Measurements from ENCODE around the gene ESF1.

Gene ESF1

GRCh38 chr20:13799040-13799439, 14.3 kb upstream of the ESF1 start:
- Histone ChIP-seq H3K36me3 (ENCODE audit: control insufficient read depth in 1 of 2, insufficient read depth in 2 of 2, low read length in 2 of 2) (peaks cover 17 to 33% of the 10 kb centered on the region in 2 experiments), H3K18ac (ENCODE audit: low read length) (no peak overlapping the region)

GRCh38 chr20:13794667-13795066, 9.9 kb upstream of the ESF1 start:
- Histone ChIP-seq H3K4me1 (ENCODE audit: control insufficient read depth in 1 of 2, insufficient read depth in 2 of 2, low read length in 2 of 2) (no peaks in the 10 kb centered on the region), H2BK12ac (ENCODE audit: low read length) (no peak overlapping the region), H3K23ac (ENCODE audit: low read length) (no peak overlapping the region), H3K4ac (ENCODE audit: low read depth, low read length) (no peak overlapping the region), H3K4me3 (ENCODE audit: low read depth, low read length) (no peak overlapping the region), H3K14ac (ENCODE audit: low read length) (no peak overlapping the region), H3K79me2 (ENCODE audit: control insufficient read depth, insufficient read depth, low read length, poor library complexity) (no peaks in the 10 kb centered on the region), H3K27ac (ENCODE audit: low read depth, low read length) (no peak overlapping the region), H2BK120ac (ENCODE audit: insufficient read depth, low read length, poor library complexity) (no peak overlapping the region), H4K91ac (ENCODE audit: low read depth, low read length) (no peak overlapping the region), H3K27me3 (ENCODE audit: insufficient read depth, low read length) (no peaks in the 10 kb centered on the region), H3K9me3 (ENCODE audit: insufficient read depth, low read depth, low read length) (no peaks in the 10 kb centered on the region), H3K4me2 (ENCODE audit: low read length) (no peak overlapping the region), H3K36me3 (ENCODE audit: control insufficient read depth in 1 of 2, insufficient read depth in 2 of 2, low read length in 2 of 2) (peaks cover 12 to 35% of the 10 kb centered on the region in 2 experiments), H3K18ac (ENCODE audit: low read length) (no peak overlapping the region), H4K8ac (ENCODE audit: low read depth, low read length) (no peak overlapping the region), H3K79me1 (ENCODE audit: low read length) (no peaks in the 10 kb centered on the region), H2AK5ac (ENCODE audit: low read length) (no peak overlapping the region), H2AFZ (ENCODE audit: insufficient read depth, low read length, poor library complexity) (no peak overlapping the region), H2BK5ac (ENCODE audit: low read depth, low read length, poor library complexity) (no peak overlapping the region), H4K12ac (ENCODE audit: low read depth, low read length) (no peak overlapping the region), H3K9ac (ENCODE audit: low read length) (no peak overlapping the region)
- WGBS (ENCODE audit: extremely low coverage, insufficient coverage, insufficient read length): no CpG with 5 or more reads among the region's 6 CpGs
- DNase-seq: no peak

More at GRCh38 chr20:13799040-13799439, 14.3 kb upstream of the ESF1 start:
- H2BK5ac ChIP-seq (ENCODE audit: low read depth, low read length, poor library complexity): no peak overlapping the region
- no peak overlapping the region for H4K12ac ChIP-seq (ENCODE audit: low read depth, low read length)
- H2AFZ ChIP-seq (ENCODE audit: insufficient read depth, low read length, poor library complexity): no peak overlapping the region
- H2BK12ac ChIP-seq (ENCODE audit: low read length): no peak overlapping the region
- H3K79me2 ChIP-seq (ENCODE audit: control insufficient read depth, insufficient read depth, low read length, poor library complexity): no peaks in the 10 kb centered on the region
- H3K14ac ChIP-seq (ENCODE audit: low read length): no peak overlapping the region
- H2AK5ac ChIP-seq (ENCODE audit: low read length): no peak overlapping the region
- H3K4me1 ChIP-seq (ENCODE audit: control insufficient read depth in 1 of 2, insufficient read depth in 2 of 2, low read length in 2 of 2): peaks cover 0 to 3% of the 10 kb centered on the region in 2 experiments
- H3K4me2 ChIP-seq (ENCODE audit: low read length): no peak overlapping the region
- H3K27me3 ChIP-seq (ENCODE audit: insufficient read depth, low read length): no peaks in the 10 kb centered on the region
- WGBS (ENCODE audit: extremely low coverage, insufficient coverage, insufficient read length): no CpG with 5 or more reads among the region's 5 CpGs
- H3K4ac ChIP-seq (ENCODE audit: low read depth, low read length): no peak overlapping the region
- H4K91ac ChIP-seq (ENCODE audit: low read depth, low read length): no peak overlapping the region
- DNase-seq: no peak
- no peak overlapping the region for H3K4me3 ChIP-seq (ENCODE audit: low read depth, low read length)
- no peaks in the 10 kb centered on the region for H3K9me3 ChIP-seq (ENCODE audit: insufficient read depth, low read depth, low read length)
- no peak overlapping the region for H3K27ac ChIP-seq (ENCODE audit: low read depth, low read length)
- no peak overlapping the region for H2BK120ac ChIP-seq (ENCODE audit: insufficient read depth, low read length, poor library complexity)
- no peak overlapping the region for H3K23ac ChIP-seq (ENCODE audit: low read length)
- no peak overlapping the region for H3K9ac ChIP-seq (ENCODE audit: low read length)
- no peaks in the 10 kb centered on the region for H3K79me1 ChIP-seq (ENCODE audit: low read length)
- H4K8ac ChIP-seq (ENCODE audit: low read depth, low read length): no peak overlapping the region

- Histone ChIP-seq H3K4ac (ENCODE audit: low read depth, low read length) (no peak overlapping the region), H2AFZ (ENCODE audit: insufficient read depth, low read length, poor library complexity) (no peak overlapping the region)
- no CpG with 5 or more reads among the region's 1 CpG for WGBS (ENCODE audit: extremely low coverage, insufficient coverage, insufficient read length)
Measured at GRCh38 chr20:13793001-13793400, 8.3 kb upstream of the ESF1 start.

GRCh38 chr20:13791540-13792459, 7.1 kb upstream of the ESF1 start:
- Histone ChIP-seq H3K4ac (ENCODE audit: low read depth, low read length) (no peak overlapping the region), H3K4me2 (ENCODE audit: low read length) (no peak overlapping the region), H4K91ac (ENCODE audit: low read depth, low read length) (no peak overlapping the region), H2BK12ac (ENCODE audit: low read length) (no peak overlapping the region), H2AK5ac (ENCODE audit: low read length) (no peak overlapping the region), H2AFZ (ENCODE audit: insufficient read depth, low read length, poor library complexity) (no peak overlapping the region), H3K18ac (ENCODE audit: low read length) (no peak overlapping the region), H3K79me2 (ENCODE audit: control insufficient read depth, insufficient read depth, low read length, poor library complexity) (no peaks in the 10 kb centered on the region), H4K8ac (ENCODE audit: low read depth, low read length) (no peak overlapping the region), H3K27ac (ENCODE audit: low read depth, low read length) (no peak overlapping the region), H3K4me3 (ENCODE audit: low read depth, low read length) (no peak overlapping the region), H3K9ac (ENCODE audit: low read length) (no peak overlapping the region), H3K79me1 (ENCODE audit: low read length) (no peaks in the 10 kb centered on the region), H2BK120ac (ENCODE audit: insufficient read depth, low read length, poor library complexity) (no peak overlapping the region), H3K9me3 (ENCODE audit: insufficient read depth, low read depth, low read length) (no peaks in the 10 kb centered on the region), H2BK5ac (ENCODE audit: low read depth, low read length, poor library complexity) (no peak overlapping the region), H3K14ac (ENCODE audit: low read length) (no peak overlapping the region), H3K27me3 (ENCODE audit: insufficient read depth, low read length) (no peaks in the 10 kb centered on the region), H4K12ac (ENCODE audit: low read depth, low read length) (no peak overlapping the region), H3K36me3 (ENCODE audit: control insufficient read depth in 1 of 2, insufficient read depth in 2 of 2, low read length in 2 of 2) (peaks cover 12 to 37% of the 10 kb centered on the region in 2 experiments), H3K23ac (ENCODE audit: low read length) (no peak overlapping the region), H3K4me1 (ENCODE audit: control insufficient read depth in 1 of 2, insufficient read depth in 2 of 2, low read length in 2 of 2) (no peaks in the 10 kb centered on the region)
- no peak for DNase-seq
- WGBS (ENCODE audit: extremely low coverage, insufficient coverage, insufficient read length): no CpG with 5 or more reads among the region's 2 CpGs

More at GRCh38 chr20:13793001-13793400, 8.3 kb upstream of the ESF1 start:
- Histone ChIP-seq H2BK5ac (ENCODE audit: low read depth, low read length, poor library complexity) (no peak overlapping the region), H3K79me1 (ENCODE audit: low read length) (no peaks in the 10 kb centered on the region), H3K79me2 (ENCODE audit: control insufficient read depth, insufficient read depth, low read length, poor library complexity) (no peaks in the 10 kb centered on the region), H3K27me3 (ENCODE audit: insufficient read depth, low read length) (no peaks in the 10 kb centered on the region), H3K9me3 (ENCODE audit: insufficient read depth, low read depth, low read length) (no peaks in the 10 kb centered on the region), H4K91ac (ENCODE audit: low read depth, low read length) (no peak overlapping the region), H3K4me2 (ENCODE audit: low read length) (no peak overlapping the region), H4K12ac (ENCODE audit: low read depth, low read length) (no peak overlapping the region), H3K4me1 (ENCODE audit: control insufficient read depth in 1 of 2, insufficient read depth in 2 of 2, low read length in 2 of 2) (no peaks in the 10 kb centered on the region), H3K9ac (ENCODE audit: low read length) (no peak overlapping the region), H3K18ac (ENCODE audit: low read length) (no peak overlapping the region), H3K23ac (ENCODE audit: low read length) (no peak overlapping the region), H2AK5ac (ENCODE audit: low read length) (no peak overlapping the region), H2BK120ac (ENCODE audit: insufficient read depth, low read length, poor library complexity) (no peak overlapping the region), H3K14ac (ENCODE audit: low read length) (no peak overlapping the region), H3K36me3 (ENCODE audit: control insufficient read depth in 1 of 2, insufficient read depth in 2 of 2, low read length in 2 of 2) (peaks cover 12 to 40% of the 10 kb centered on the region in 2 experiments), H4K8ac (ENCODE audit: low read depth, low read length) (no peak overlapping the region), H2BK12ac (ENCODE audit: low read length) (no peak overlapping the region), H3K4me3 (ENCODE audit: low read depth, low read length) (no peak overlapping the region), H3K27ac (ENCODE audit: low read depth, low read length) (no peak overlapping the region)
- no peak for DNase-seq

Measured in trophoblast cell (in vitro differentiated cells and primary cell).